KMS-11 (cell line): Measurements from ENCODE around the gene ARL6IP4.
A peak's percentile ranks its signal among the peaks of the same experiment; 100 is the strongest.
"Not testable (repeated sequence)": the region's sequence is repeated elsewhere in the genome, so short reads cannot be mapped to it uniquely, and the experiment has no call there.

ENCODE experiments used
- H2AFZ ChIP-seq: fragments of 200-600 bp; sonication (generic); 2 replicates; pipeline ENCODE4 v1.6.1; 2016; ENCODE audit warnings: antibody characterized with exemption, mixed run types, low read depth
- H3K27ac ChIP-seq: fragments of 200-600 bp; sonication (generic); 2 replicates; pipeline ENCODE4 v1.6.1; 2016; ENCODE audit warnings: mild to moderate bottlenecking, mixed run types
- H3K27me3 ChIP-seq: fragments of 200-600 bp; sonication (generic); 2 replicates; pipeline ENCODE4 v1.6.1; 2017; ENCODE audit warnings: mild to moderate bottlenecking, low read depth, mixed run types, moderate library complexity; ENCODE audit not compliant: insufficient read depth
- H3K36me3 ChIP-seq: fragments of 200-600 bp; sonication (generic); 2 replicates; pipeline ENCODE4 v1.6.1; 2017; ENCODE audit warnings: mild to moderate bottlenecking, mixed run types; ENCODE audit not compliant: insufficient read depth
- H3K4me1 ChIP-seq: fragments of 200-600 bp; sonication (generic); 2 replicates; pipeline ENCODE4 v1.6.1; 2016; ENCODE audit warnings: mild to moderate bottlenecking, low read depth, mixed run types; ENCODE audit not compliant: poor library complexity, severe bottlenecking
- H3K4me2 ChIP-seq: fragments of 200-600 bp; sonication (generic); 2 replicates; pipeline ENCODE4 v1.7.0; 2016; ENCODE audit warnings: mild to moderate bottlenecking, mixed run types
- H3K4me3 ChIP-seq: fragments of 200-600 bp; sonication (generic); IDR thresholded peaks from 2 replicates; pipeline ENCODE4 v1.6.1; 2017; ENCODE audit warnings: low read depth, low read length, mixed read lengths; ENCODE audit not compliant: insufficient read depth
- H3K79me2 ChIP-seq: fragments of 200-600 bp; sonication (generic); 2 replicates; pipeline ENCODE4 v1.6.1; 2016; ENCODE audit warnings: low read depth, mixed run types; ENCODE audit not compliant: insufficient read depth
- H3K9ac ChIP-seq: fragments of 200-600 bp; sonication (generic); 2 replicates; pipeline ENCODE4 v1.6.1; 2016; ENCODE audit warnings: mild to moderate bottlenecking, mixed run types
- H4K20me1 ChIP-seq: fragments of 200-600 bp; sonication (generic); 2 replicates; pipeline ENCODE4 v1.6.1; 2016; ENCODE audit warnings: mild to moderate bottlenecking, mixed run types; ENCODE audit not compliant: insufficient read depth
- CTCF ChIP-seq: fragments of 200-600 bp; sonication (generic); conservative IDR thresholded peaks from 2 replicates; pipeline ENCODE4 v1.6.1; 2017; ENCODE audit warnings: low read depth, mild to moderate bottlenecking, antibody characterized with exemption, low read length, moderate library complexity, mixed read lengths

The ARL6IP4 gene

GRCh38 chr12:122937622-122938091, 42.8 kb upstream of the ARL6IP4 start:
- Histone ChIP-seq H3K36me3 (no peaks in the 10 kb centered on the region), H4K20me1 (no peaks in the 10 kb centered on the region), H2AFZ (peak overlapping the region; percentile 5; the same call in 1 of the 2 replicates), H3K4me1 (peaks cover 67% of the 10 kb centered on the region), H3K9ac (peak overlapping the region; percentile 5; the same call in 1 of the 2 replicates), H3K27me3 (no peaks in the 10 kb centered on the region), H3K79me2 (no peaks in the 10 kb centered on the region), H3K4me3 (no peak overlapping the region), H3K27ac (peak overlapping the region; percentile 72), H3K4me2 (peak overlapping the region; percentile 37)
- TF ChIP-seq CTCF, result no peak

GRCh38 chr12:122939125-122939524, 41.4 kb upstream of the ARL6IP4 start:
- H3K9ac ChIP-seq, result no peak overlapping the region
- no peaks in the 10 kb centered on the region for H4K20me1 ChIP-seq
- TF ChIP-seq CTCF, result no peak
- no peak overlapping the region for H3K4me2 ChIP-seq
- H3K4me3 ChIP-seq, result no peak overlapping the region
- no peaks in the 10 kb centered on the region for H3K79me2 ChIP-seq
- no peaks in the 10 kb centered on the region for H3K27me3 ChIP-seq
- H2AFZ ChIP-seq, result no peak overlapping the region
- H3K36me3 ChIP-seq, result no peaks in the 10 kb centered on the region
- H3K4me1 ChIP-seq, result peaks cover 67% of the 10 kb centered on the region
- H3K27ac ChIP-seq, result no peak overlapping the region

GRCh38 chr12:122941351-122941750, 39.1 kb upstream of the ARL6IP4 start:
- H3K79me2 ChIP-seq, H3K4me2 ChIP-seq, H2AFZ ChIP-seq, H3K27me3 ChIP-seq, H3K36me3 ChIP-seq, H3K9ac ChIP-seq, H4K20me1 ChIP-seq, H3K27ac ChIP-seq, H3K4me3 ChIP-seq: not testable (repeated sequence)
- H3K4me1 ChIP-seq, result peaks cover 45% of the 10 kb centered on the region

- no peak overlapping the region for H3K9ac ChIP-seq
- H3K27me3 ChIP-seq, result no peaks in the 10 kb centered on the region
- H3K4me1 ChIP-seq, result peaks cover 32% of the 10 kb centered on the region
- no peak overlapping the region for H3K4me3 ChIP-seq
- no peak overlapping the region for H3K4me2 ChIP-seq
- no peaks in the 10 kb centered on the region for H4K20me1 ChIP-seq
- no peaks in the 10 kb centered on the region for H3K36me3 ChIP-seq
- H3K79me2 ChIP-seq, result no peaks in the 10 kb centered on the region
- no peak for TF ChIP-seq CTCF
- no peak overlapping the region for H3K27ac ChIP-seq
- no peak overlapping the region for H2AFZ ChIP-seq
Measured at GRCh38 chr12:122942637-122943036, 37.8 kb upstream of the ARL6IP4 start.

- Histone ChIP-seq H3K79me2 (no peaks in the 10 kb centered on the region), H3K9ac (no peak overlapping the region), H3K4me3 (no peak overlapping the region), H3K27ac (no peak overlapping the region), H3K4me2 (no peak overlapping the region), H3K27me3 (no peaks in the 10 kb centered on the region), H3K4me1 (peaks cover 26% of the 10 kb centered on the region), H2AFZ (no peak overlapping the region), H3K36me3 (no peaks in the 10 kb centered on the region), H4K20me1 (no peaks in the 10 kb centered on the region)
- no peak for TF ChIP-seq CTCF
Measured at GRCh38 chr12:122943196-122943595, 37.3 kb upstream of the ARL6IP4 start.
